HG03520 (cell line): ENCODE measurements around the gene RBM42.
"Not testable (repeated sequence)": the region's sequence is repeated elsewhere in the genome, so short reads cannot be mapped to it uniquely, and the experiment has no call there.

Experiments used
- ATAC-seq: cut with Tn5 transposase; IDR thresholded peaks from one replicate; pipeline ENCODE4 v1.9.1; 2021; ENCODE audit warnings: mild to moderate bottlenecking, moderate library complexity; ENCODE audit not compliant: unreplicated experiment

RBM42 gene

GRCh38 chr19:35648017-35648961 lies 19.5 kb downstream of the RBM42 start, which contains the start of gene COX6B1:
COX6B1 (plus strand) TSS chr19:35648323; CDS start chr19:35651244, 2,921 bp downstream.
- ATAC-seq, result peak; percentile 46

- ATAC-seq, result no peak
Observed at GRCh38 chr19:35650581-35650980, 21.7 kb downstream of the RBM42 start.

DNA sequence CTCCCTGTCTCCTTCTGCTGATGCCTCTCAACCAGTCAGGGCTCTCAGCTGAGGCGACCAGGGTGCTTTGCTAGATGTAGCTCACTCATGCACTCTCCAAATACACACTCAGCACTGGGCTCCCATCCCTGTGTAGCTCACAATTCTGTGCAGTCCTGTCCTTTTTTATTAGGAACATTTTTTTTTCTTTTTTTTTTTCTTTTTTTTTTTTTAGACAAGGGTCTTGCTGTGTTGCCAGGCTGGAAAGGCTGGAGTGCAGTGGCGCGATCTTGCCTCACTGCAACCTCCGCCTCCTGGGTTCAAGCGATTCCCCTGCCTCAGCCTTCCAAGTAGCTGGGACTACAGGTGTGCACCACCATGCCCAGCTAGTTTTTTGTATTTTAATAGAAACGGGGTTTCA lies 26.0 kb downstream of the RBM42 start:
- ATAC-seq, result not testable (repeated sequence)

DNA sequence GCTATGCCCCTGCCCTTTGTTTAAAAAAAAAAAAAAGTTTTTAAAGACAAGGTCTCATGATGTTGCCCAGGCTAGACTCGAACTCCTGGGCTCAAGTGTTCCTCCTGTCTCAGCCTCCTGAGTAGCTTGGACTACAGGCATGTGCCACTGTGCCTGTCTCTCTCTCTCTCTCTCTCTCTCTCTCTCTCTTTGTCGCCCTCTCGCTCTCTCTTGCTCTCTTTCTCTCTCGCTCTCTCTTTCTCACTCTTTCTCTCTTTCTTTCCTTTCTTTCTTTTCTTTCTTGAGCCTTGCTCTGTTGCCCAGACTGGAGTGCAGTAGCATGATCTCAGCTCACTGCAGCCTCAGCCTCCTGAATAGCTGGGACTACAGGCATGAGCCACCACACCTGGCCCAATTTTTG lies 26.8 kb downstream of the RBM42 start:
- ATAC-seq, result no peak

GRCh38 chr19:35656700-35657099 lies 27.9 kb downstream of the RBM42 start:
- no peak for ATAC-seq

- ATAC-seq, result no peak
Observed at GRCh38 chr19:35657904-35658700, 29.3 kb downstream of the RBM42 start.

DNA sequence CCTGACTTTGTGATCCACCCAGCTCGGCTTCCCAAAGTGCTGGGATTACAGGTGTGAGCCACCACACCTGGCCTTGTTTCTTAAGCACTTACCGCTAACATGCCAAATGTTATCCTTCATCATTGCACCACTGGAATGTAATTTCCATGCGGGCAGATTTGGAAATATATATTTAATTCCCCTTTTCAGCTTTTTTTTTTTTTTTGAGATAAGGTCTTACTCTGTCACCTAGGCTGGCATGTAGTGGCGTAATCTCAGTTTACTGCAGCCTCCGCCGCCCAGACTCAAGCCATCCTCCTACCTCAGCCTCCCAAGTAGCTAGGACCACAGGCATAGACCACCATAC lies 33.1 kb downstream of the RBM42 start:
- ATAC-seq, result no peak

- ATAC-seq, result no peak
Observed at GRCh38 chr19:35663981-35664380, 35.1 kb downstream of the RBM42 start.

DNA sequence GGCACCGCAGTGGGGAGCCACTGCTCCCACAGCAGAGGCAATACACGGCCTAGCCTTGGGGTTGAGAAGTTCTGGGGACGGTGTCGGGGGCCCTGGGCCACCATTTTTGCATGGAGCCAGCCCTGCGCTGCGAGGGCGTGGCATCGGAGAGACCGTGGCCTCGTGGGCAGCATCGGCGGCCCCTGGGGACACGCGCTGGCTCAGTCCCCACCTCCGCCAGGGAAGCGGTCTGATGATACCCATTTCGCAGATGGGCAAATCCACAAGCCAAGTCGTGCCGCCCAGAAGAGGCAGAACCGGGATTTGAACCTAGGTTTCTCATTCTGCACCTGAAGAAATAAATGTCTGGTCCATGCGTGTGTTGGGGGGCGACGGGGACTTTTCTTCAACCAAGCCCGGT lies 36.3 kb downstream of the RBM42 start:
- ATAC-seq, result no peak

GRCh38 chr19:35665604-35666003 lies 36.8 kb downstream of the RBM42 start:
- no peak for ATAC-seq

- no peak for ATAC-seq
Observed at GRCh38 chr19:35666251-35666913, 37.5 kb downstream of the RBM42 start, which contains the start of gene UPK1A. UPK1A (plus strand) TSS chr19:35666517; CDS start chr19:35666813, 296 bp downstream.

DNA sequence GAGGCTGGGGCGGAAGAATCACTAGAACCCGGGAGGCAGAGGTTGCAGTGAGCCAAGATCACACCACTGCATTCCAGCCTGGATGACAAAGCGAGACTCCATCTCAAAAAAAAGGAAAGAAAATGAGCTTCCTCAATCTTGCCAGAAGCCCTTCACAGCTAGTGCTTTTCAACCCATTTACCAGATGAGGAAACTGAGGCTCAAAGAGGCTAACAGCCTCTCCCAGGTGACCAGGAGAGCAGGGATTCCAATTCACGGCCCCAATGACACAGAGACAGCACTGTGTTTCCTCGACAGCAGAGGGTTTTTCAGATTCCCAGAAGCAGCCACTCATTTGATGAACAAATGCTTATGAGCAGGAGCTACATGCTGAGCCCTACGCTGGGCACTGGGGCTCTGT lies 40.7 kb downstream of the RBM42 start:
- no peak for ATAC-seq

GRCh38 chr19:35669974-35670373 lies 41.1 kb downstream of the RBM42 start:
- no peak for ATAC-seq

DNA sequence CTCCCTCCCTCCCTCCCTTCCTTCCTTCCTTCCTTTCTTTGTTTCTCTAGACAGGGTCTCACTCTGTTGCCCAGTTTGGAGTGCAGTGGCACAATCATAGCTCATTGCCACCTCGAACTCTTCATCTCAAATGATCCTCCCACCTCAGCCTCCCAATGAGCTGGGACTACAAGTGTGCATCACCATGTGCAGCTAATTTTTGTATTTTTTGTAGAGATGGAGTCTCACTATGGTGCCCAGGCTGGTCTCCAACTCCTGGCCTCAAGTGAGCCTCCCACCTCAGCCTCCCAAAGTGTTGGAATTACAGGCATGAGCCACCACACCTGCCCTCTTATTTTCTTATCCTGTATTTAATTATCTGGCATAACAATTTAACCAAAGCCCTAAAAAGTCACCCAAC lies 41.9 kb downstream of the RBM42 start:
- ATAC-seq, result no peak

GRCh38 chr19:35671818-35672217 lies 43.0 kb downstream of the RBM42 start:
- ATAC-seq, result no peak

GRCh38 chr19:35673121-35673804 lies 44.4 kb downstream of the RBM42 start:
- ATAC-seq, result no peak

GRCh38 chr19:35675589-35676140 lies 46.8 kb downstream of the RBM42 start:
- ATAC-seq, result no peak
